Fibroblast of skin of left quadriceps (primary cell): ENCODE measurements around the gene KRTAP10-5.
"Not testable (repeated sequence)": the region's sequence is repeated elsewhere in the genome, so short reads cannot be mapped to it uniquely, and the experiment has no call there.

ENCODE experiments used
- DNase-seq, 2 experiments: peaks; one replicate each; pipeline ENCODE4 v3.0.0-alpha.2; 2013; ENCODE audit warnings: low read depth in 2 of 2

KRTAP10-5 gene

DNA sequence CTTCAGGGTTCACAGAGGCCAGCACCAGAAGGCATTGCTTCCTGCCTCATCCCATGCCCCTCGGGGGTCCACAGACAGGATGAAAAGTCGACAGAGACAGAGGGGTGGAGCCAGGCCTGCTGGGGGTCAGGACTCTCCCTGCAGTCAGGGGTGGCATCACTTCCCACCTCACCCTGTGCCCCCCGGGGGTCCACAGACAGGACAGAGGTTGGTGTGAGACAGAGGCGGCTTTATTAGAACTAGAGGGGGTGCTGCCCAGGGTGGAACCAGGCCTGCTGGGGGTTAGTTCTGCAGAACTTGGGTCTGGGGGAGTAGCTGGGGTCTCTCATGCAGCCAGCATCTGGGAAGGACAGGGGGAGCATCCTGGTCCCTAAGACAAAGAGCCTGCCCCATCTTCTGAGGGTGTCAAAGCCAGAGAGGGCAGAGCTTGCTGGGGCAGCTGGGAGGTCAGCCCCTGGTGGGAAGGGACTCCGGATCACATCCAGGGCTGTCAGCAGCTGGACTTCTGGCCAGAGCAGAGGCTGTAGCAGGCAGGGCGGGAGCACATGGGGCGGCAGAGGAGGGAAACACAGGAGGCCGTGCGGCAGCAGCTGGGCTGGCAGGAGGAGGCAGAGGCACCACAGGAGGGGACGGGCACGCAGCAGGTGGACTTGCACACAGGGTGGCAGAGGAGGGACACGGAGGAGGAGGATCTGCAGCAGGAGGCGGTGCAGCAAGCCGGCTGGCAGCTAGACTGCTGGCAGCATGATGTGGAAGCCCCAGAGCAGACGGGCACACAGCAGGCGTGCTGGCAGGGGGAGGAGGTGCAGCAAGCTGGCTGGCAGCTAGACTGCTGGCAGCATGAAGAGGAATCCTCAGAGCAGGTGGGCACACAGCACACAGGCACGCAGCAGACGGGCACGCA is 10.7 kb upstream of the KRTAP10-5 start:
- not testable (repeated sequence) for DNase-seq

DNA sequence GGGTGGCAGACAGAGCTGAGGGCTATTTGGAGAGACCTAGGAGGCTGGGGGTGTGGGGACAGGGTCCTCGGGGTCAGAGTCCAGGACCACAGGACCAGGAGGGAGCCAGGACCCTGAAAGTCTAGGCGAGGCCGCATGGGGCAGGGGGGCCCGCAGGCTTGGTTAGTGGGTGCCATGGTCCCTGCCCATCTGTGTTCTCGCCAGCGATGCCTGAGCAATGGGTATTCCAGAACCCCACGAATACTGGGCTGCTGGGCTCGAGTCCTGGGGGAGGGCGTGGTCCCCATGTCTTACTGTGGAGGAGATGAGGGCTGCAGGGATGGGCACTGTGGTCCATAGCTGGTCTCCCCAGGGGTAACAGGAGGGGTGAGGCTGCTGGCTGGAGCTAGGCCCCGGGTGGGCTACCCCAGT is 9.9 kb upstream of the KRTAP10-5 start:
- DNase-seq = no peak

DNA sequence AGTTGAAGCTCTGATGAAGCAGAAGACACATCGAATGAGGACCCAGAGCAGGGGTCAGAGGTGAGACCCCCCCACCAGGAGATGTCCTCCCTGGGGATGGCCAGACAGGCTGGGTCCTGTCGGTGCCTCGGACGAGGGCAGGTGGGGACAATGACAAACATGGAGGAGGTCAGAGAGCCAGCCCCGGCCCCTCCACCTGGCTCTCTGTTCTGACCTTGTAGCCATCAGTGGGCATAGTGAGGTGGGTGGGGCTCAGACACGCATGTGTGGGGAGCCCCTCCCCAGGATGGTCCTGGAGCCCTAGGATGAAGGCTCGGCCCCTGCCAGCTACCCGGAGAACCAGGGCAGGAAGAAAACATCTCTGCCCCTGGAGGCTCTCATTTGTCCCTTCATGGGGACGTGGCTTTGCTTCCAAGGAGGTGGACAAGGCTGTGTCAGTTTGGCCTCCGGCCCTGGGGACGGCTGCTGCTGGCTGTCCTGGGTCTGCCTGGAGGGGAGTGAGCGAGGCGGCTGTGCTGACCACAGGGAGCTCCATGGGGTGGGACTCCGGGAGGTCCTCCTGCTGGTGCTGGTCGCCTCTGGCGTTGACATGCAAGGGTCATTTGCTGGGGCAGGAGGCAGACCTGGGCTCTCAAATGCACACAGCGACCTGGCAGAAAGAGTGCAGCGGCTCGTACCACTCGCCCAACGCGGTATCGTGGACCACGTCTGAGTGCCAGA is 9.3 kb upstream of the KRTAP10-5 start:
- DNase-seq = no peak

DNA sequence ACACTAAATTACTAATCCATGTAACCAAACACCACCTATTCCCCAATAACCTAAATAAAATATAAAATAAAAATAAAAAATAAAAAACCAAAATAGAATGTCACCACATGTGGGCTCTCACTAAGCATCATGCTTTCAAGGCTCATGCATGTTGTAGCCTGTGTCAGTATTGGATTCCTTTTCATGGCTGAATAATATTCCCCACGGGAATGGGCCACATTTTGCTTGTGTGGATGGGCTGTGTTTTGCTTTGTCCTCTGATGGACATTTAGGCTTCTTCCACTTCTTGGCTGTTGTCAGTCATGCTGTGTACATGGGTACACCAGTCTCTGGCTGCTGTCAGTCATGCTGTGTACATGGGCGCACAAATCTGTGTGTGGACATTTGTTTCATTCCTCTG is 8.7 kb upstream of the KRTAP10-5 start:
- no peak for DNase-seq

DNA sequence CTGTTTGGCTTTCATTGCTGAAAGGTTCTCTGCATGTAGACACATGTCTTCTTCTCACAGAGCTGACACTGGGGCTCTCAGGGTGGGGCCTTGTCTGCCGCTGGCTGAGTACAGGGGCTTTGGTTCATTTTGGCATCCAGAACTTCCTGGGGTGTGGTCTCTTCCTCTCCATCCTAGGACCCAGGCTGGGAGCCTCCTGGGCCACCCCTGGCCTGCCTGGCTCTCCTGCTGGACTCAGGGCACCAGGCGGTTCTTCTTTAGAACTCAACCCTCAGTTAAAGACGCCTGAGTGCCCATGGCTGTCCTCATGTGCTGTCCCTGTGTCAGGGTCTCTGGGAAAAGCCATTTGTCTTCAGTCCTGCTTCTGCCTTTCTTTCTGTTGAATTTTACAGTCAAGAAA is 5.5 kb upstream of the KRTAP10-5 start:
- DNase-seq = no peak

DNA sequence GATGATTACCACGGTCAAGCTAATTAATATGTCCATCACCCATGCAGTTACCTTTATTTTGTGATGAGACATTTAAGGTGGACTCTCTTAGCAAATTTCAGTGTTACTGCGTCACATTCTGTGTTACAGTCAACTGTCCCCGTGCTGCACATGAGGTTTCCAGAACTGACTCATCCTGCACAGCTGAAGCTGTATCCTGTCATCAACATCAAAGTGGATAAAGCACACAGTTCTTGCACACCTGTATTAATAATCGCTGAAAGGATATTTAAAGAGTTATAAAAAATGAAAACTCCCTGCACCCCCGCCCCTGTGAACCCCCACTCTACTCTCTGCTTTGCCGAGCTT is 3.4 kb upstream of the KRTAP10-5 start:
- no peak for DNase-seq

DNA sequence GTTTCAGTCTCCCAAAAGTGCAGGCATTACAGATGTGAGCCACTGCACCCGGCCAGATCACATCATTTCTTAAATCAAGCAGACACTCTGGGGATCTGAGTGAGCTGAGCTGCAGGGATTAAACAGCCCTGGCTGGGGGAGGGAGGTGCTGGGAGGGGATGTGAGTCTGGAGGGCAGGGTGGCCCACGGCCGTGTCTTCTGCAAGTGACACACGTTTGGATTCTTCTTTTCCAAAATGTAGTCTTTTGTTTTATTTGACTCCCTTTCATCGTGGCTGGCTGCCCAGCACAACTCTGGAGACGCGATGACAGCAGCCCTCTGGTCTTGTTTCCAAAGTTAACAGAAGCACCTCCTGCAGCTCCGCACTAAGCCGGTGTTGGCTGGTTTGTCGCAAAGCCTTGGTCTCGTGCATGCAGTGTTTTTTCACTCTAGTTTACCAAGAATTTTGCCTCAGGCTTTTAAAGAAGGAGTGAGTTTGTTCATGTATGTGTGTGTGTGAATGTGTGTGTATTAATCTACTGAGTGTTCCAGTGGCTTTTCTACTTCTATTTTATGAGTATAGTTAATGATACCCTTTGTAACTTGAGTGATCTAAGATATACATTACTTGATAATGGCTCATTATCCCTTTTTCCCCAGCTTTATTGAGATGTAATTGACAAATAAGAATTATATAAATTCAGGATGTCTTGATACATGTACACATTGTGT is 2.8 kb upstream of the KRTAP10-5 start:
- no peak for DNase-seq

DNA sequence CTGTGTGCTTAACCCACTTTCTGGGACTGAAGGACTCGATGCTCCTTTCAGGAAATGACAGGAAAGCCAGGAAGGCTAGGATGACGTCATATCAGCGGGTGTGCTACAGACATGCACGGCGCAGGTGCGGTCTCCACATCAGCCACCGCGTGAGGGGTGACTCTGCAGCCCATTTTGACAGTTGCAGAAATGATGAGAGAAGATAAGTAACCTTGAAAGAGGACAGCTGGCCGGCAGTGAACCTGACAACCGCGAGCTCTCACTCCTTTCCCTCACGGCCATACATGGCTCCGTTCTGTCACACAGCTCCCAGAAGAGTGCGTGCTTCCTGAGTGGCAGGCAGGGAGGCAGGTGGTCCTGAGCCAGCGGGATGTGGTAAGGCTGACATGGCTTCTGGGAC is 1.7 kb upstream of the KRTAP10-5 start:
- DNase-seq = no peak

DNA sequence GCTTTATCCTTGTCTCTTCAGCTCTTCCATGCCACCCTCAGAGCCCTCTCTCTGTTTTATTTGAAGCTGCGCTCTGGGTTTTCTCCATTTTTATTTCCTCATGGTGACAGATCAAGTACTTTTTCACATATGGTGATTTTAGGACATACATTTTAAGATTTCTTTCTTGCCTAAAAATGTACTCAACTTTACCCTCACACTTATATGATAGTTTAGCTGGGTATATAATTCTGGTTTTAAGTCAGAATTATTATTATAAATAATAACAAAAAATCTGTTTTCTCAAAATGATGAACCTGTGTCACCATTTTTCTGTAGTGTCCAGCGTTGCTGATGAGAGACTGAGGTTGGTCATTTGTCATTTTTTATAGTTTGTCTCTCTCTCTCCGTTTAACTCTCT is 754 bp upstream of the KRTAP10-5 start:
- DNase-seq = no peak

DNA sequence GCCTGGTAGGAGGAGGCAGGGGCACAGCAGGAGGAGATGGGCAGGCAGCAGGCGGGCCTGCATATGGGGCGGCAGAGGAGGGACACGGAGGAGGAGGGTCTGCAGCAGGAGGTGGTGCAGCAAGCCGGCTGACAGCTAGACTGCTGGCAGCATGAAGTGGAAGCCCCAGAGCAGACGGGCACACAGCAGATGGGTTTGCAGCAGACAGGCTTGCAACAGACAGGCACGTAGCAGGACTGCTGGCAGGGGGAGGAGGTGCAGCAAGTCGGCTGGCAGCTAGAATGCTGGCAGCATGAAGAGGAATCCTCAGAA is 615 bp downstream of the KRTAP10-5 start:
- DNase-seq = no peak

DNA sequence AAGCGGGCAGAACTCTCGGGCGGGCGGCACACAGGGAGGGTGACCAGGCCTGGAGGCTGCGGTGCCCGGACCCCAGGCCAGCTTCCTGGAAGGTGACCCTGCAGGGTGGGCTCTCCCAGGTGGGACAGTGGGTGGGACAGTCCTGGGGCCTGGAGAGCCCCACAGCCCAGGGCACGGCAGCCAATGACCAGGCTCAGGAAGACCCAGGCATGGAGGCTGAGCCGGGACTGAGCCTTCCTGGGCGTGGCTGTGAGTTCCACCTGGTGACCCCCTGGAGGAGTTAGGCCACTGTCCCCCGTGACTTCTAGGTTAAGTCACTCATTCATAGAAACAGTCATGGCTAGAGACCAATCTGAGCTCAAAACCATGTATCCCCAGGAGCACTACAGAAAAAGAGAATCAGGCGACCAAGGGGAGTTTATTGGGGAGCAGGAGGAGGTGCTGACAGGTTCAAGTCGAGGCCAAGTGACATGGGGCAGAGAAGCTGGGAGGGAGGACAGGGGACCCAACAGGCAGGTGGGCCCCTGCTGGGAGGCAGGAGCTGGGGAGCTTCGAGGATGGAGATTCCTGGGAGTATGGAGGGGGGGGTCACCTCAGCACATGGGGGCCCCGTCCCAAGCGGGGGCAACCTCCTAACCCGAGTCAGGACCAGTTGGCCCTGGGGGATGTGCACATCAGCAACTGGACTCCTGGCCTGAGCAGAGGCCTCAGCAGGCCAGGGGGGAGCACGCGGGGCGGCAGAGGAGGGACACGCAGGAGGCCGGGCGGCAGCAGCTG is 1.2 kb downstream of the KRTAP10-5 start:
- DNase-seq = no peak

DNA sequence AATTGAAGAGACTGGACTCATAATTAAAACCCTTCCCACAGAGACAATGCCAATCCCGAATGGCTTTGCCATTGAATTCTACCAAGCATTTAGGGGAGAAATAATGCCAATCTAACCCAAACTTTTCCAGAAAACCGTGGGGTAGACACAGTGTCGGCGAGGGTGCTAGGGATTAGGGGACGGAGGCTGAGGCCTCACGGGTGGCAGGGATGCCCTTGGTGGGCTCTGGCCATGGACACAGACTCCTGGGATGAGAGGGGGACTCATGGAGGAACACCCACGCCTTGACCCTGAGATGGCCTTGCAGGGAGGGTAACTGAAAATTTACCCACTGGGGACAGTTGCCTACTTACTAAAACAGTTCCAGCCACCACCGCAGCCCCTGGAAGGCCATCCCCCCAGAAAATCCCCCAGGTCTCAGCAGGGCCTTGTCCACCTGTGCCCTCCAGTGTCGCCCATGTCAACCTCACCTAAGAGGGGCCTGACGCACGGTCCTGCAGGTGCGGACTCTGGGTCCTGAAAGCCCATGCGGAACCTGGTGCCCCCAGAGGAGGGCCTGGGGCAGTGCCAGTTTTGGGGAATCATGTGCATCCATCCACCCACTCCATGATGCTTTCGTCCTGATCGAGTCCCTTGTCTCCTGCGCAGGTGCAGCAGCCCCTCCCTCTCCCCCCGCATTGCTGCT is 1.9 kb downstream of the KRTAP10-5 start:
- DNase-seq = no peak

DNA sequence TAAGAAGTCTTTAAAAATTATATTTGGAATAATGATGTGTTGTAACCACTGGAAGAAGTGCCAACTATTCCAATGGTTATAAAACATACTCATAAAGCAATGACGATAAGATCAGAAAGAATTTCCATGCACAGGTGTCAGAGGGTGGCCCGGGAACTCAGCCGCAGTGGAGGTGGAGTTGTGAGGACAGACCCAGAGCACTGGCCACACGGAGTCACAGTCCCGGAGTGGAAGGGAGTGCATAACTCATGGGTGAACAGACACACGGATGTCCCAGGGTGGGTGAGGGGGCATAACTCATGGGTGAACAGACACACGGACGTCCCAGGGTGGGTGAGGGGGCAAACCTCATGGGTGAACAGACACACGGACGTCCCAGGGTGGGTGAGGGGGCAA is 4.4 kb downstream of the KRTAP10-5 start:
- no peak for DNase-seq

DNA sequence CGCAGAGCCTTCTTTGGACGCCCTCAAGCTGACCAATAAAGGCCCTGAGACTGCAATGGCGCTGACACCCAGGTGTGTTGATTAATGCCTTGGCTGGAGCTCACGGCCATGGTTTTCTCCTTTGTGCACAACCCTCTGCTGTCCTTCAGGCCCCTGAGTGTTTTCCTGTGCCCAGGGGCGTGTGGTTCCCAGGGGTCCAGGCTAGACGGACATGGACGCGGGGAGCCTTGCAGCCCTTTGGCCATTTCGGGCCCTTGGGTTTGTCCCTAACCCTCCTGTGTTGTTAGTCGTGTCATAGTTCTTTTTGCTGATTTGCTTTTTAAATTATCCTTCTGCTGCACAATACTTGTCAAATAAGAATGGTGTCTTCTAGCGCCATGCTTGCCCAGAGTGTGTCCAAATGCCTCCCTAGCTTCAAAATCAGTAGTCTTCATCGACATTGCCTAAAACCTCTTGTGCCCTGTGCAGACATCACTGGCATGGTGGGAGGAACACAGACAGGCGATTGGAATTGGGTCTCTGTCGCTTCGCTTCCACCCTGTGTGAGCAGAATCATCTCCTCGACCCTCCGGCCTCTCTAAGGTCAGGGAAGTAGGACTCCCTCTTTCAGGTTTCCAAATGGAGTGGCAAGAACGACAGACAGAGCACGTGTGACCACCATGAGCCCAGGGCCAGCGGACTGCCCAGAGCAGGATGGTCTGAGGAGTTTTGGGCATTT is 4.9 kb downstream of the KRTAP10-5 start:
- DNase-seq = no peak

DNA sequence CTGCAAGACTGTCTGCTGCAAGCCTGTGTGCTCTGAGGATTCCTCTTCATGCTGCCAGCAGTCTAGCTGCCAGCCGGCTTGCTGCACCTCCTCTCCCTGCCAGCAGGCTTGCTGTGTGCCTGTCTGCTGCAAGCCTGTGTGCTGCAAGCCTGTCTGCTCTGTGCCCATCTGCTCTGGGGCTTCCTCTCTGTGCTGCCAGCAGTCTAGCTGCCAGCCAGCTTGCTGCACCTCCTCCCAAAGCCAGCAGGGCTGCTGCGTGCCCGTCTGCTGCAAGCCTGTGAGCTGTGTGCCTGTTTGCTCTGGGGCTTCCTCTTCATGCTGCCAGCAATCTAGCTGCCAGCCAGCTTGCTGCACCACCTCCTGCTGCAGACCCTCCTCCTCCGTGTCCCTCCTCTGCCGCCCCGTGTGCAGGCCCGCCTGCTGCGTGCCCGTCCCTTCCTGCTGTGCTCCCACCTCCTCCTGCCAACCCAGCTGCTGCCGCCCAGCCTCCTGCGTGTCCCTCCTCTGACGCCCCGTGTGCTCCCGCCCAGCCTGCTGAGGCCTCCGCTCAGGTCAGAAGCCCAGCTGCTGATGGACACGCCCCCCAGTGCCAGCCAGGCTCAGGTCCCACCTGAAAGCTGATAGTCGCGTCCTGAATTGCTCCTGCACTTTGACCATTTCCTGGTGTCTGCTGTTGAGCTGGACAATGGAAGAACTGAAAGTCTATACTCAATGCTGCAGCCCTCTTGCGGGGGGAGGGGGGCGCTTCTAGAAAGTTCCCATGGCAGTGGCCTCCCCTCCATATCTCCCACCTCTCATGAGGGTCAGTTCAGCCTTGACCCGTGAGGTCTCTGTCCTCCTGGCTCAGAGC is 5.7 kb downstream of the KRTAP10-5 start:
- no peak for DNase-seq

DNA sequence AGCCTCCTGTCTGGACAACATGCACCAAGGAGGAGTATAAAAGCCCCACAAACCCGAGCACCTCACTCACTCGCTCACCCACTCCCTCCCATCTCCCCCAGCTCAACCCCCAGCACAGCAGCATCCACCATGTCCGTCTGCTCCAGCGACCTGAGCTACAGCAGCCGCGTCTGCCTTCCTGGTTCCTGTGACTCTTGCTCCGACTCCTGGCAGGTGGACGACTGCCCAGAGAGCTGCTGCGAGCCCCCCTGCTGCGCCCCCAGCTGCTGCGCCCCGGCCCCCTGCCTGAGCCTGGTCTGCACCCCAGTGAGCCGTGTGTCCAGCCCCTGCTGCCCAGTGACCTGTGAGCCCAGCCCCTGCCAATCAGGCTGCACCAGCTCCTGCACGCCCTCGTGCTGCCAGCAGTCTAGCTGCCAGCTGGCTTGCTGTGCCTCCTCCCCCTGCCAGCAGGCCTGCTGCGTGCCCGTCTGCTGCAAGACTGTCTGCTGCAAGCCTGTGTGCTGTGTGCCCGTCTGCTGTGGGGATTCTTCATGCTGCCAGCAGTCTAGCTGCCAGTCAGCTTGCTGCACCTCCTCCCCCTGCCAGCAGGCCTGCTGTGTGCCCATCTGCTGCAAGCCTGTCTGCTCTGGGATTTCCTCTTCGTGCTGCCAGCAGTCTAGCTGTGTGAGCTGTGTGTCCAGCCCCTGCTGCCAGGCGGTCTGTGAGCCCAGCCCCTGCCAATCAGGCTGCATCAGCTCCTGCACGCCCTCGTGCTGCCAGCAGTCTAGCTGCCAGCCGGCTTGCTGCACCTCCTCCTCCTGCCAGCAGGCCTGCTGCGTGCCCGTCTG is 6.6 kb downstream of the KRTAP10-5 start, which contains the start of gene KRTAP10-4:
TSS of gene KRTAP10-4 (plus strand) at position 100 of the 827 bp plus-strand sequence. CDS start at position 130, 30 bp downstream.
- not testable (repeated sequence) for DNase-seq

DNA sequence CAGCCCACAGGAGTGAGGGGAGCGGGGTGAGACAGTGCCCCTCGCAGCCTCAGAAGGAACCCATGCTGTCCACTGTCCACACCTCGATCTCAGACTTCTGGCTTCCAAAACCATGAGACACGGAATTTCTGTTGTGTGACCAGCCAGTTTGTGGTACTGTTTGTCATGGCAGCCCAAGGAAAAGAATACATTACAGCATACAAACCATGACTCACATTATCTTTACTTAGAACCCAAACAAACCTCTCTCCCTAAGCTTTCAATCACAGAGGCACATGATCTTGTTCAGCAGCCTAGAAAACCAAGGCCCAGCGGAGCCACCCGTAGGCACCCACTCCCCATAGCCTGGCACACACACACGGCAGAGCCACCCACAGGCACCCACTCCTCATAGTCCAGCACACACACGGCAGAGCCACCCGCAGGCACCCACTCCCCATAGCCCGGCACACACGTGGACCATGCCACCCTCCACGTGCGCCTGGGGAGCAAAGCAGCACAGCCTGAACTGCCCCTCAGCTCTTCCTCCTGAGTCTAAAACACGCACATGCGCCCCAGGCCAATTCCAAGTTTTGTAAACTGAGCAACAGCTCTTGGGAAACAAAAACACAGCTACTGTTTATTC is 7.3 kb downstream of the KRTAP10-5 start:
- no peak for DNase-seq
